GM21619 (cell line): Measurements from ENCODE around the gene TGFBR3.

ENCODE experiments used
- ATAC-seq: cut with Tn5 transposase; IDR thresholded peaks from one replicate; pipeline ENCODE4 v1.9.1; 2021; ENCODE audit not compliant: unreplicated experiment

The TGFBR3 gene

GRCh38 chr1:91699339-91699974 lies 186.5 kb downstream of the TGFBR3 start:
- no peak for ATAC-seq

- no peak for ATAC-seq
Measured at GRCh38 chr1:91697861-91698260, 188.1 kb downstream of the TGFBR3 start.

- peak; percentile 81 for ATAC-seq
Measured at GRCh38 chr1:91697416-91697815, 188.5 kb downstream of the TGFBR3 start.

GRCh38 chr1:91696321-91696720 lies 189.6 kb downstream of the TGFBR3 start:
- ATAC-seq = no peak

- ATAC-seq = no peak
Measured at GRCh38 chr1:91693557-91693956, 192.4 kb downstream of the TGFBR3 start.

GRCh38 chr1:91691525-91691924 lies 194.4 kb downstream of the TGFBR3 start:
- ATAC-seq = no peak

GRCh38 chr1:91689641-91690481 lies 196.1 kb downstream of the TGFBR3 start:
- no peak for ATAC-seq

- ATAC-seq = no peak
Measured at GRCh38 chr1:91687452-91687851, 198.5 kb downstream of the TGFBR3 start.

GRCh38 chr1:91685994-91686393 lies 200.0 kb downstream of the TGFBR3 start:
- no peak for ATAC-seq

GRCh38 chr1:91684481-91685196 lies 201.3 kb downstream of the TGFBR3 start:
- peak; percentile 45 for ATAC-seq

GRCh38 chr1:91683598-91683951 lies 202.4 kb downstream of the TGFBR3 start:
- ATAC-seq = no peak

- ATAC-seq = no peak
Measured at GRCh38 chr1:91682882-91683597, 202.9 kb downstream of the TGFBR3 start.

- ATAC-seq = no peak
Measured at GRCh38 chr1:91680556-91681155, 205.3 kb downstream of the TGFBR3 start.

- ATAC-seq = no peak
Measured at GRCh38 chr1:91679446-91679845, 206.5 kb downstream of the TGFBR3 start.

- ATAC-seq = no peak
Measured at GRCh38 chr1:91676030-91676429, 209.9 kb downstream of the TGFBR3 start.

GRCh38 chr1:91674107-91674506 lies 211.8 kb downstream of the TGFBR3 start:
- ATAC-seq = no peak

- no peak for ATAC-seq
Measured at GRCh38 chr1:91673613-91674012, 212.3 kb downstream of the TGFBR3 start.

GRCh38 chr1:91672601-91673161 lies 213.3 kb downstream of the TGFBR3 start:
- ATAC-seq = no peak

- ATAC-seq = no peak
Measured at GRCh38 chr1:91670781-91671180, 215.2 kb downstream of the TGFBR3 start.

- no peak for ATAC-seq
Measured at GRCh38 chr1:91669584-91670350, 216.2 kb downstream of the TGFBR3 start.
